HTR-8/SVneo (cell line): ENCODE results near the gene NBAS.
A peak's percentile ranks its signal among the peaks of the same experiment; 100 is the strongest.

ENCODE experiments used
- DNase-seq: peaks from one replicate; pipeline ENCODE4 v3.0.0; 2011; ENCODE audit warnings: low spot score, mixed read lengths; ENCODE audit not compliant: insufficient read length
- FAIRE-seq: peaks from 2 replicates; lab custom pipeline; 2011; peaks lifted over from hg19 to GRCh38; lab: Jason Lieb, UNC

The NBAS gene

GRCh38 chr2:15560988-15561573 lies at the start of gene NBAS:
Gene NBAS (minus strand): TSS chr2:15561334. CDS start chr2:15561304, 30 bp downstream.
- FAIRE-seq (no peak), DNase-seq (peak; percentile 76)

GRCh38 chr2:15610430-15610952 lies 49.4 kb upstream of the NBAS start:
- DNase-seq: no peak
- no peak for FAIRE-seq

- DNase-seq (no peak), FAIRE-seq (no peak)
Observed at GRCh38 chr2:15609341-15610042, 48.4 kb upstream of the NBAS start.

- FAIRE-seq (no peak), DNase-seq (no peak)
Observed at GRCh38 chr2:15608392-15608761, 47.2 kb upstream of the NBAS start.

- FAIRE-seq (no peak), DNase-seq (no peak)
Observed at GRCh38 chr2:15607709-15608391, 46.7 kb upstream of the NBAS start.

GRCh38 chr2:15606481-15607441 lies 45.6 kb upstream of the NBAS start:
- FAIRE-seq (no peak), DNase-seq (no peak)

GRCh38 chr2:15605721-15606120 lies 44.6 kb upstream of the NBAS start:
- FAIRE-seq (no peak), DNase-seq (no peak)

GRCh38 chr2:15603948-15604347 lies 42.8 kb upstream of the NBAS start:
- no peak for FAIRE-seq
- no peak for DNase-seq

GRCh38 chr2:15603044-15603765 lies 42.1 kb upstream of the NBAS start:
- DNase-seq (no peak), FAIRE-seq (no peak)

GRCh38 chr2:15602393-15602792 lies 41.3 kb upstream of the NBAS start:
- FAIRE-seq: no peak

GRCh38 chr2:15601681-15602080 lies 40.5 kb upstream of the NBAS start:
- no peak for DNase-seq
- FAIRE-seq: no peak

More at GRCh38 chr2:15602393-15602792, 41.3 kb upstream of the NBAS start:
- no peak for DNase-seq

- DNase-seq: no peak
- FAIRE-seq: no peak
Observed at GRCh38 chr2:15599994-15600393, 38.9 kb upstream of the NBAS start.

GRCh38 chr2:15596968-15597367 lies 35.8 kb upstream of the NBAS start:
- DNase-seq (no peak), FAIRE-seq (no peak)

GRCh38 chr2:15596350-15596749 lies 35.2 kb upstream of the NBAS start:
- no peak for DNase-seq
- no peak for FAIRE-seq

GRCh38 chr2:15595936-15596335 lies 34.8 kb upstream of the NBAS start:
- FAIRE-seq: no peak
- no peak for DNase-seq

- DNase-seq: no peak
- FAIRE-seq: no peak
Observed at GRCh38 chr2:15595342-15595905, 34.3 kb upstream of the NBAS start.

GRCh38 chr2:15594291-15595256 lies 33.4 kb upstream of the NBAS start:
- DNase-seq (no peak), FAIRE-seq (no peak)

GRCh38 chr2:15593327-15593705 lies 32.2 kb upstream of the NBAS start:
- DNase-seq: no peak
- FAIRE-seq: no peak
